HG03097 (cell line): ENCODE measurements around the gene BHLHE23.

Experiments used
- ATAC-seq: cut with Tn5 transposase; IDR thresholded peaks from one replicate; pipeline ENCODE4 v1.9.1; 2021; ENCODE audit not compliant: unreplicated experiment, low FRiP score

The BHLHE23 gene

DNA sequence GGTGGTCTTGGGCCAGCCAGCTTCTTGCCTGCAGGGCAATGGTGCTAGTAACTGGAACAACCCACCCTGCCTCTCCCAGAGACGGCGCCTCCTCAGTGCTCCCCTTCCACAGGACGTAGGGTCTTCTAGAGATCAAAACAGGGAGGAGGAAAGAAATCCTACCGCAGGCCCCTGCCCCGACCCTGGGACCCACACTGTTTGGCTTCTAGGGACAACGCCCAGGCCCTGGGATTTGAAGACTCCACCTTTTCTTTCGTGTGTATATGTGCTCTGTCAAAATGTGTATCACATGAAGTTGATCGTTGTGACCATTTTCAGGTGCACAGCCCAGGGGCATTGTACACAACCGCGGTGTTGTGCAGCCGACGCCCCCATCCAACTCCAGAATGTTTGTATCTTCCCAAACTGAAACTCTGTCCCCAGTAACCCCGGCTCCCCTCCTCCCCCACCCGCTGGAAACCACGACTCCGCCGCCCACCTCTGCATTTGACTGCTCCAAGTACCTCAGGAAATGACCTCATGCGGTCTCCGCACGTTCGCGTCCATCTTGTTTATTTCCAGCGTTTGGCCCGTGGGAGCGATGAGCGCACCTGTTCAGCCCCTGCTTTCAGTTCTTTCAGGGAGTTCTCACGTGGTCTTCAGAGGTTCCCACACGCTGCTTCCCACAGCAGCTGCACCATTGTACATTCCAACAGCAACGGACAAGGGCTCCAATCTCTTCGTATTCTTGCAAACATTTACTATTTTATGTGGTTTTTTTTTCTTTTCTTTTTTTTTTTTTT is 3.4 kb upstream of the BHLHE23 start:
- ATAC-seq, result peak; percentile 58

DNA sequence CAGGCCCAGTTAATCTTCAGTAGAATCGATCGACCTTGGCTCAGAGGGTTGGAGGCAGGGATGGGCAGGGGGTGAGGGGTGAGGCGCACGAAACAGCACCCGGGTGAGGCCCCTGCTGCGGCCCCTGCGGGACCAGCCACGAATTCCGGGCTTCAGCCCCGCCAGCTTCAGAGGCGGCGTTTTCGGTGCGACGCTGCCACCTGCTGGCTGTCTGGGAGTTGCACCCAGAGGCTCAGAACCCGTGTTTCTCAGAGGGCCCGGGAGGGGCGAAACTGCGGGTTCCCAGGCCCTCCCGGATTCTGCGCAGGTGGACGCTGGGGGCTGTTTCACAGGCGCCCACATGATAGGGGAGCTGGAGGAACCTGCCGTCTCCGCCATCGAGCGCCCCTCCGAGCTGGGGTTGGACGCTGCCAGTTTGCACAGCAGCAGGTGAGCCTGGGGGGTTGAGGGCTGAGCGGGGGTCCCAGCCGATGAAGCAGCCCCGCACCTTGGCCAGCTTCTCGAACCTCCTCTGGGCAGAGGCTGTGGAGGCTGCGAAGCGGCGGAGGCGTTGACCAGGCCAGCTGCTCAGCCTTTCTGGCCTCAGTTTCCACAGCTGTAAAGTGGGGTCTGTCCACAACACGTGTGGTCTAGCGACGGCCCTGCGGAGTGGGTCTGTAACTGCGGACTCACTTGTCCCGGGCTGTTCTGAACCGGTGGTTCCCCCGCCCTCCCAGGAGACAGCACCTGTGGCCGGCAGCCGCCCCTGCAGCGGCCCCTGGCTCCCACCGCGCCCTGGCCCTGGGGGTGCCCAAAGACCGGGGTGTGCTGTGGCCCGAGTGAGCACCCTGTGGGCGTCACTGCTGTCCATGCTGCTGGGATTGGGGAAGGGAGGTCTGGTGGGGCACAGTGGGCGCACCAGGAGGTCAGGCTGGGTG is 2.5 kb upstream of the BHLHE23 start:
- peak; percentile 40 for ATAC-seq

DNA sequence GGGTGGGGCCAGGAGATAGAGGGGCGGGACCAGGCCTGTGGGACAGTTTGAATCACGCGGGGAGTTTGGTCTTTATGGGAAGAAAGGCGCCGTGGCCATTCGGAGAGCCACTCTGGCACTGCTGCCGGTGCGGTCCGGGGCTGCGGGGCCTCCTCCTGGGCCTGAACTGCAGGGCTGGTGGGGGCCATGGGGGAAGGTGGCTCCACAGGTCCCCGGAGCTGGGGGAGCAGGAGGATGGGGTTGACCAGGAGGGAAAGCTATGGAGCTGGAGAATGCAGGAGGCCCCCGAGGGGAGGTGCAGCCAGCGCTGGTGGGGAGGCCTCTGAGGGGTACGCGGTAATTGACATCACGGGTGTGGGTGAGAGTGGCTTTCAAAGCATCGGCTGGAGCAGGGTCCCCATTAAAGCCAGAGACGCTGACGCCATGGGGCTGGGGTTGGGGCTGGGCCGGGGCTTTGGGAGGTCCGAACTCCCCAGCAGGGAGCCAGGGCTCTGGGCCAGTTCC is 1.8 kb upstream of the BHLHE23 start:
- ATAC-seq, result no peak

DNA sequence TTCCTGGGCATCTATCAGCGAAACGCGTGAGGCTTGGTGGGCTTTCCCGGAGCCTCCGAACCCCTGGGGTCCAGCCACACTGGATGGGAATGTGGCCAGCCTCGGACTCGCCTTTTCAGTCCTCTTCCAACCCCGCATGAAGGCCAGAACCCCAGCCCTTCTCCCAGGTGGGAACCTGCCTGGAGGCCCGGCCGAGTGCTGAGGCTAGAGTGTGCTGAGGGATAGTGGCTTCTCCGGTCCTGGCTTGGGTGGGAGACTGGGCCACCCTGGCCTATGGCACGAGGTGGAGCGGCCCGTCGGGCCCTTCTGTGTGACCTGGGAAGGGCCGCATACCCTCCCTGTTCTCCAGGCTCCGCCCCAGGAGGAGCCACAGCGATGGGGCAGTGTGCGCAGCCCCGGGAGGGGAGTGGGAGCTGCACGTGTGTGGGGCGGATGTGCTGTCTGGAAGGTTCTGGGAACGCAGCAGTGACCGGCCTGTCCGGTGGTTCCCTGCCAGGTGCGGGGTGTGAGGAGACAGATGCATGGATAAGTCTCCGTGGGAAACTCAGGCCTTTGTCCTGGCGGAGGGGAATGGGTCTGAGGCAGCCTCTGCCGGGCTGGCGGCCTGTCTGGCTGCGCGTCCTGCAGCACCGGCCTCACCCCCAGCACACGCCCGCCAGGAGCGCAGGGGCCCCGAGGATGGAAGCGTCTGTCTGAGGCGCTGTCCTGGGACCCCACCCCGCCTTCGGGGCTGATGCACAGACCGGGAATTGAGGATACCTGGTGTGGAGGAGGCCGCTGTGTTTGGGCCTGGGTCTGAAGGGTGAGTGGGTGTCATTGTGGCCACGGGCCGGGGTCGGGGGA is 1.1 kb upstream of the BHLHE23 start:
- ATAC-seq, result no peak

DNA sequence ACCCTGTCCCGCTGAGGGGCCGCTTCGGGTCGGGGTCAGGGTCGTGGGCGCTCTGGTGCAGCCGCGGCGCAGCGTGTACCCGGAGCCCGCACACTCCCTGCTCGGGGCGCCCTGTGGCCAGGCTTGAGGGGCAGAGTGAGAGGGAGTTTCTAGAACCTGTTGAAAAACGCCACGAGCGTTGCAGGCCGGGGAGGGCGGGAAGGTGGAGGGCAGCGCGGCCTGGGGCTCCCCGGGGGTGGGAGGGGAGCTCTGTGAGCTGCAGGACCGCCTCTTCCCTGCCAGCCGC is 539 bp upstream of the BHLHE23 start:
- ATAC-seq, result no peak

DNA sequence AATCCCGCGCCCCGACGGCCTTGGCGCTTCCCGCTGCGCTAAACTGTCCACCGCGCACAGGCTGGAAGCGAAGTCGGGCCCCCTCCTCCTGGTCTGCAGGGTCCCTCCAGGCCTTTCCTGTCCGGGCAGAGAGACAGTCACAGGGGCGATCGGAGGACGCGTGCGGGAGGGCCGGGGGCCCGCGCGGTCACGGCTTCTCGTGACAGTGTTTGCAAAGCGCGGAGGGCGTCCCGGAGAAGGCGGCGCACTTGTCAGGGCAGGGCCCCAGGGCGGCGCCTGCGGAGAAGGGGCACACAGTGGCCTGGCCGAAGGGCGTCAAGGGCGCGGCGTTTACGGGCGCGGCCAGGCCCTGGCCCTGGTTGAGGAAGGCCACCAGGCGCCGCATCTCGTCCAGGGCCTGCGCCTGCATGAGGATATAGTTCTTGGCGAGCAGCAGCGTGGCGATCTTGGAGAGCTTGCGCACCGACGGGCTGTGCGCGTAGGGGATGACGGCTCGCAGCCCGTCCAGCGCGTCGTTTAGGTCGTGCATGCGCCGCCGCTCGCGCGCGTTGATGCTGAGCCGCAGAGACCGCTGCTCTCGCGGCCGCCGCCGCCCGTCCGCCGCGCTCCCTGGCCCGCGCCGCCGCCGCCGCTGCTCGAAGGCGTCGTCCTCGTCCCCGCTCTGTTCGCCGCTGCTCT is 763 bp downstream of the BHLHE23 start:
- ATAC-seq, result no peak

DNA sequence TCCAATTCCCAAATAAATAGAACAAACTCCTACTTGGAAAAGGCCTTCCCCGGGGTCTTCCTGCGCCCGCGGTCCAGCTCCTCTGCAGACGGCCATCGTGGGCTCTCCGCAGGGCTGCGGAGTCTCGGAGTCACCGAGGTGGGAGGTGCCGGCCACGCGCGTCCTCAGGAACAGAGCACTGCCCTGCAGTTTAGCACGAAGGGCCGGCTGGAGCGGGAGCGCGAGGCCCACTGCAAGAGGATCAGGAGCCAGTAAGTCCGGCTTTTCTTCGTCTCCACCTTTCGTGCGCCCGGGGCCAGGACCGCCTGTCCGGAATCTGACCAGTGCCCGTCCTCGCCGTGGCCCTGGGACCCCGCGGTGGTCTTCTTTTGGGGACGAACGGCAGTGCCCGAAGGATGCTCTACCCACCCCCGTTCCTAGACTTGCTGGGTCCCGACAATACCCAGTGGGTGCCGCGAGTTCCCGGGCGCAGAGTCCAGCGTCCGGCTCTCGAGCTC is 1.4 kb downstream of the BHLHE23 start:
- ATAC-seq, result no peak

DNA sequence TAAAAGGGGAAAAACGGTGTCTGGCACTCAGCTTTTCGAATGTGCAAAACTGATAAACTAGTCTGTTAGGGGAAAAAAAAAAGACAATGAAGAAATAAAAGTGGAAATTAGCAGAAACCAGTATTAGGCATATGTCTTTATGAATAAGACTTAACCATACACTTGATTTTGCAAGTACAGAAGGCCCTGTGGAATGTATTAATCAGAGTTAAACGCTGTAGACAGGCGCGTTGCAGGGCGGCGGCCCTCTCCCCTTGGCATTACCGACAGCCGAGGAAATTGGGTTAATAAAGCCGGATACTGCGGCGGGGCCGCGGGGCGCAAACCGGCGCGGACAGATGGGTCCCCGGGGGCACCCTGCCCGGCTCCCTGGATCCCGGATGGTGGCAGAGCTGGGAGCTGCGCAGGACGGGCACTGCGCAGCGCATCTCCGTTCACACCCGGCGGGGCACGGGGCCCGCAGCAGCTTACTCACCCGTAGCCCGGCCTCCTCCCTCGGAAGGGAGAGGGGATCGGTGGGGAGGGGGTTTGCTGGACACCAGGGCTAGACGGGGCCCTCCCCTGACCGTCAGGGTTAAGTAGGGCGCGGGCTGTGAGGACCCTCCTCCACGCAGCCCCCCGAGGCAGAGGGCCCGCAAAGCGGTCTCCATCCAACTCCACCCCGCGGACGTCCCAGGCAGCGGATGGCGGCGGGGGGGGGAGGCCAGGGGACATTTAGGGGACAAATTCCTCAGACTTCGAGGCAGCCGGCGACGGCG is 2.0 kb downstream of the BHLHE23 start:
- no peak for ATAC-seq

DNA sequence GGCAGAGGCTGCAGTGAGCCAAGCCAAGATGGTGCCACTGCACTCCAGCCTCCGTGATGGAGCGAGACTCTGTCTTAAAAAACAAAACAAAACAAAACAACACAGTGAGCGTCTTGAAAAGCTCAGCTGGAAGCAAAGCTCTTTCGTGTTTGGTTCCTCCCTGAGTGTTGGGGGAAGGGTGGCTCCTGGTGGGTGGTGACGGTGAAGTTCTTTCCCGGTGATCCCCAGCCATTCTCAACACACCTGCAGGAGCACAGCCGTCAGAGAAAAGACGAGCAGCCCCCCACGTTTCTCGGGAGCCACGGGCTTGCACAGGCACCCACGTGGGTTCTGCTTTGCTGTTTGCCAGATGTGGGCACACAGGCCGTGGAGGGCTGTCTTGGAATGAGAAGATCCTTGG is 3.2 kb downstream of the BHLHE23 start:
- no peak for ATAC-seq

DNA sequence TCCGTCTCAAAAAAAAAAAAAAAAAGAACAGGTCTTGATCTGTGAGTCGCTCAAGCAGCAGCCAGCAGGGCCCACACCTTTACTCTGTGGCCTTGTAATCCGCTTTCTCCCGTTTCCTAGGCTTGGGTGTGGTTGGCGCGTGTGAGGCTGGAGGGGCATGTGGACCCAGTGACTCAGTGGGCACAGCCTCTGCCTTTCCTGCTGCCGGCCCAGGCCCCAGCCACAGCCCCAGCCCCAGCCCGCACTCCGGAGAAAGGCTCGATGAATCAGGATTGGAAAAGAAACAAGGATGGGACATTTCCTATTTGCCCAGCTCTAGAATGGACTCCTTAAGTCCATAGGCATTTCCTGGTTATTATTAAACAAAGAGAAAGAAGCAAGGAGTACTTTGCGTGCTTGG is 4.3 kb downstream of the BHLHE23 start:
- no peak for ATAC-seq

DNA sequence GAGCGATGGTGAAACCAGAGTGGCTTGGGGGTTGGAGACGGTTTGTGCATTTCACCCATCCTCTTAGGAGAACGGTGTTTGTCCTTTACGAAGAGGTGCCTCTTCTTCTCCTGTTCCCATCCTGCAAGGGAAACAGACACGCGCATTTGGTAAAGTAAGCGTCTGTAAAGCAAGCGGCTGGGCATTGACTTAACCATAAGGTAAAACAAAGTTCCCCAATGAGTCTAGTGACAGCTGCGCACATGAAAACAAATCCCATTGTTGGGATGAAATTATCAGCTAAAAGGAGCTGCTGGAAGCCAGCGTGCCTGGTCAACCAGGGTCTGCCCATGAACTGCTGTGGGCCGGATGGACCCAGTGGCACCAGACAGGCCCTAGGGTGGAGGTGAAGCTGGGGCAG is 5.8 kb downstream of the BHLHE23 start:
- ATAC-seq, result no peak

DNA sequence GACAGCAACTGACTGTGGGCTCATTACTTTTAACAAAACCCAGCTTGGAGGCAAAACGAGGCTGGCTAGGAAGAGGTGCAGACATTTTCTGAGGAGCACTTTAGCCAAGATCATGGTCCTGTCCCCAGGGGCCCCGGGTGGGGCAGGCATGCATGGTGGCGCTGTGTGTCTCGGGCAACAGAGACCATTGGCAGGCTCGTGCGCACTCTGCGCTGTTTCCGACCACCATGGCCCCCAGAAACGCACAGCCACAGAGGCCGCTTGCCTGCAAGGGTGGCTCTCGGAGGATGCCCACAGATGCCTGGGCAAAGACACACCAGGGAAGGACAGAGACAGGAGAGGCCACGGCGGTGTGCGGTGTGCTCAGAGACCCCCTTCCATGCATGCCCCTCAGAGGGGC is 6.7 kb downstream of the BHLHE23 start:
- no peak for ATAC-seq

DNA sequence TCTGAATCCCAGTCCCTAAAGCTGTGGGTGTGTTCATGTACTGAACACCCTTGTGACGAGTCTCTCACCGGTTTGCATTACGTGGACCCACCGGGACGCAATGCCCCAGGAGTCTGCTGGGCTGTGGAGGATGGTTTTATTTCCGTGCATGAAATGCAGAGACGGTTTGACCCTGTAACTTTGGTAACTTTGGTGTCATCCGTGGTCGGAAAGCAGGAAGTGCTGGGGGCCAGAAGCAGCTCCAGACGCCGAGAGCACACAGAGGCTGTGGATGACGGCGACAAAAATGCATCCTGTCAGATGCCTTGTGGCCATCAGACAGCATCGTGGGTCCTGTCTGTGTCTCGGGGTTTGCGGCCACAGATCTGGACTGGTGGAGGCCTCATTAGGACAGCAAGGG is 7.2 kb downstream of the BHLHE23 start:
- ATAC-seq, result no peak

DNA sequence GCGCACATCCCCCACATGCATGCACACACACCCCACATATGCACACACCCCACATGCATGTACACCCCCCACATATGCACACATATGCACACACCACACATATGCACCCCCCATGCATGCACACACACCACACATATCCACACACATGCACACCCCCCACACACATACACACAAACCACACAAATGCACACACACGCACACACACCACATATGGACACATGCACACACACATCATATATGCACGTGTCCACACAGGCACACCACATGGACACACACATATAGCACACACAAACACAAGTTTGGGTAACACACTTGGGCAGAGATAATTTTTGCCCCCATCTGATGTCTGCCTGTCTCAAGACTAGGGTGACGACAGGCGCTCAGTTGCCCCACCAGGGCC is 8.3 kb downstream of the BHLHE23 start:
- no peak for ATAC-seq

DNA sequence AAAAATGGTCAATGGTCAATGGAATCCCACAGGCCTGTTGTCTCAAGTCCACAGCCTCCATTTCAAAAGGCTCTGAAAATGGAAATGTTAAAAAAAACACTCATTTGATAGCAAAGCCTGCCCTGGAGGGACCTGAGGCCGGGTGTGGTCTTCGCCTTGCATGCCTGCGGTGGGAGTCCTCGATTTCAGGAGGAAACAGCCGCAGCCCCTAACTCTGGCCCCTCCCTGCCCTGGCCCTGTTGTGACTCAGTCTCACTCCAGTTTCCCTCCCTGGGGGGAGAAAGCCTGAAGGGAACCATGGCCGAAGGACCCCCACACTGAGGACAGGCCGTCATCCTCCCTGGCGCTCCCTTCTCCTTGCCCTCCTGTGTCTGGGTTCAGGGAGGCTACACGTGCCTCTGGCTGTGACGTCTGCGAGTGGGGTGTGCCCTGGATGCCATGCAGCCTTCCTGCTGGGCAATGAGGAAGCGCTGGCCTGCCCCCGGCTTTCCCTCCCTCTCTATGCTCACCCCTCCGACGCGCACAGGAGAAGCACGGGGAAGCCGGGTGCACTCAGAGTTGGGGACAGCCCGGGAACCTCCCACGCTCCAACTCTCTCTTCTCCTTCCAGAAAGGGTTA is 9.2 kb downstream of the BHLHE23 start:
- no peak for ATAC-seq

DNA sequence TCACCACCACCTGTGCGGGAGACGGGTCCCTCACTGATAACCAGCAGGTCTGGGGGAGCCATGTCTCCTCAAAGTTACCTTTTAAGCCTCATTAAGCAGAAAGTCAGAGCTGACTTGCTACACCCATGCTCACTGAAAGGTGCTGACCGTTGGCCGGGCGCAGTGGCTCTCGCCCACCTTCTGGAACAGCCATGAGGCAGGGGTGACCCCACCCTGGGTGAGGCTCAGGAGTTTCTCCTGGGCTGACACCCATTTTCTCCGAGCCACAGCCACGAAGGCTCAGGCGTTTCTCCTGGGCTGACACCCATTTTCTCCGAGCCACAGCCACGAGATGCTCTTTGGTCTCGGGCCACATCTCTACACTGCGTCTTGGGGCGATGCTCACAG is 10.2 kb downstream of the BHLHE23 start:
- no peak for ATAC-seq

DNA sequence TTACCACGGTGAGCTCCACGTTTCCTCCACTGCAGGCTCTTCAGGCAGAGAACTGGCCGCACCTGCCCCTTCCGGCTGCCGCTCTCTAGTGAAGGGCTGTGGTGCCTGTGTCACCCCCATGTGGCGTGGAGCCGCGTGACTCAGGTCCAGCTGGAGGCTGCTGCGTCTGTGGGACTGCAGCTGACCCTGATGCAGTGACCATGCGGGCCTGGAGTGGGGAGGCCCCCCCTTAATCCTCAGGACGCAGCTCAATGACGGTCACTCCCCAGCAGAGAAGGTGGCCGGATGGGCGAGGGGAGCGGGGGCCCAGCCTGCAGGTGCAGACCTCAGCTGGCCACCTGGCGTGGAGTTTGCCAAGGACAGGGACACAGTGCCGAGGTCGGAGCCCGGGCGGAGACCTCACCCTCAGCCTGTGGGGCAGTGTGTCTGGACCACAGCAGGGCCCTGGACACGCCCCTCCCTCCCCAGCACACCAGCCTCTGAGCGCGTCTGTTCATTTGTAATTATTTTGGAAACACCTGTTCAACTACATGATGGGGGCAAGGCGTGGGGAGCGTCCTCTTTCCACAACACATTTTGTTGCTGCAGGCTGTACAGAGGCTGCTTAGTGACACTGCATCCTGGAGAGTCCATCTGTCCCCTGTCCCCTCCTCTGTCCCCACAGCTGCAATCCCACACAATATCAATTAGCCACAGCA is 10.7 kb downstream of the BHLHE23 start:
- ATAC-seq, result no peak

DNA sequence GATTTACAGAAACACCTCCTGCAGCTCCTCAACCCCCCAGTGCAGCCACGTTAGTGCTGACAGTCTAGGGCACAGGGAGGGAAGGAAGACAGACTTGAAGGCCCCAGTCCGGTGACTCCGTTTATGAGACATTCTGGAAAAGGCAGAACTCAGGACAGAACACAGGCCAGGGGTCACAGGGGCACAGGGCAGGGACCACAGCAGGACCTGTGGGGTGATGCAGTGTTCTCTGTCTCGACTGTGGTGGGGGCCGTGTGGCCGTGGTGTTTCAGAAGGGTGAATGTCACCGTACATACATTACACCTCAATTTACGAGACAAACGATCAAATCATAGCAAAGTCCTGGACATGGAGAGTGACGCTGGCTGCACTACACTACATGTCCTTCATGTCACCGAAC is 11.3 kb downstream of the BHLHE23 start:
- ATAC-seq, result no peak

DNA sequence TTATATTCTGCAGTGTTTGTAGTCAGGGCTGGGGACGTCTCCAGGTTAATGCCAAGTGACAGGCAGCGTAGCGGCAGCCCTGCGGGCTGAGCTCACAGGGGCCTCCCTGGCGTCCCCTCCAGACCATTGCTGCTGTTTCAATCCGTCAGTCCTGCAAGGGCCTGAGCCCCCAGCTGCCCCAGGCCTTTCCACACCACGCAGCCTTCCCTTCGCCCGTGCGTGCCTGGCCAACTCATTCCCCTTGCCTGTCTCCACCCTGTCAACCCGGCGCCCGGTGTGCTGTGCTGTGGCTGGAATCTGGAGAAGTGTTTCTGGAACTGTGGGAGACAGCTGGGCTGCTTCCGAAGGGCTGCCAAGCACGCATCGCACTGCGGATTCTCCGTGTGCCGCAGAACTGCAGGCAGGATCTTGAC is 11.9 kb downstream of the BHLHE23 start:
- no peak for ATAC-seq
